HL-60 (cell line): ENCODE data around the gene DDR2.

Source experiments
- DNase-seq, 2 experiments: peaks; one replicate each; pipeline ENCODE4 v3.0.0-alpha.2; 2010 to 2020; ENCODE audit warnings: low read depth in 1 of 2, low spot score in 1 of 2
- H3K27ac ChIP-seq: fragments of 250-450 bp; sonication (Bioruptor Pico); replicated peaks from 2 replicates; pipeline ENCODE4 v1.5.1; 2020; ENCODE audit warnings: mild to moderate bottlenecking, moderate library complexity
- H3K27me3 ChIP-seq: fragments of 250-450 bp; sonication (Bioruptor Pico); 2 replicates; pipeline ENCODE4 v1.5.1; 2021; ENCODE audit warnings: mild to moderate bottlenecking, moderate library complexity; ENCODE audit not compliant: insufficient read depth, poor library complexity, severe bottlenecking
- H3K4me3 ChIP-seq: replicated peaks from 2 replicates; pipeline ENCODE4 v1.5.1; 2011; ENCODE audit warnings: mild to moderate bottlenecking, control low read depth, low read length; ENCODE audit not compliant: insufficient read depth
- GABPA ChIP-seq: IDR thresholded peaks from 2 replicates; pipeline ENCODE4 v1.6.1; 2012; ENCODE audit warnings: low read depth
- POLR2AphosphoS5 ChIP-seq: IDR thresholded peaks from 2 replicates; pipeline ENCODE4 v1.6.1; 2012; ENCODE audit warnings: low read depth
- SPI1 ChIP-seq: IDR thresholded peaks from 2 replicates; pipeline ENCODE4 v1.6.1; 2012; ENCODE audit warnings: low read depth, mild to moderate bottlenecking, borderline replicate concordance
- TF ChIP-seq, protein P1 (sequence below): IDR thresholded peaks from 2 replicates; pipeline ENCODE4 v1.6.1; 2012; ENCODE audit warnings: low read depth; ENCODE audit not compliant: insufficient replicate concordance
- TF ChIP-seq, protein P2 (sequence below): IDR thresholded peaks from one replicate; pipeline ENCODE4 v1.5.1; 2011; ENCODE audit warnings: low read length, control low read depth, inconsistent platforms; ENCODE audit not compliant: insufficient read depth

The DDR2 gene

DNA sequence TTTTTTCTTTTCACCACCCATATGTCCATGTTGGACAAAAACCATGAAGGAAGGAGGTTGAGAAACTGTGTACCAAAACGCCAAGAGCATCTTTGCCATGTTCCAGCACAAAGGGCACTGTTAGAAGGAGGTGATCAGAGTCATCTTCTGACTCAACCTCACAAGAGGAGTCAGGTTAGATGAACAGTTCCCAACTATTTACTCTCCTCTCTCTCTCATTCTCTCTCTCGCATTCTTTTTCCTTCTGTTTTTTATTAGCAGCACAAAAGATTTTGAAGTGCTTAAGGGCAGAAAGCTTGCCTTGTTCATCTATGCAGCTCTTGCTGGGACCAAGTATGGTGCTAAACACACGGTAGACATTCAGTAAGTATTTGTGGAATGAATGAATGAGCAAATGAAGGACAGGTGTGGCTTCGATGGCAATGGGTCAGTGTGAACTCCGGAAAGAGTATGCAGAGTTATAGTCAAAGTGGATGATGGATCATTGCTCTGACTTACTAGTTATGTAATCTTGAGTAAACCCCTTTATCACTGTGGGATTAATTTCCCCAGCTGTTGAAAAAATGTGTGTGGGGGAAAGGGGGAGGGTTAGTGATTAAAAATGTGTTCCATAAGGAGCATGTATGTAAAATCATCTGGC, 33.9 kb downstream of the DDR2 start:
- TF ChIP-seq, protein P1, sequence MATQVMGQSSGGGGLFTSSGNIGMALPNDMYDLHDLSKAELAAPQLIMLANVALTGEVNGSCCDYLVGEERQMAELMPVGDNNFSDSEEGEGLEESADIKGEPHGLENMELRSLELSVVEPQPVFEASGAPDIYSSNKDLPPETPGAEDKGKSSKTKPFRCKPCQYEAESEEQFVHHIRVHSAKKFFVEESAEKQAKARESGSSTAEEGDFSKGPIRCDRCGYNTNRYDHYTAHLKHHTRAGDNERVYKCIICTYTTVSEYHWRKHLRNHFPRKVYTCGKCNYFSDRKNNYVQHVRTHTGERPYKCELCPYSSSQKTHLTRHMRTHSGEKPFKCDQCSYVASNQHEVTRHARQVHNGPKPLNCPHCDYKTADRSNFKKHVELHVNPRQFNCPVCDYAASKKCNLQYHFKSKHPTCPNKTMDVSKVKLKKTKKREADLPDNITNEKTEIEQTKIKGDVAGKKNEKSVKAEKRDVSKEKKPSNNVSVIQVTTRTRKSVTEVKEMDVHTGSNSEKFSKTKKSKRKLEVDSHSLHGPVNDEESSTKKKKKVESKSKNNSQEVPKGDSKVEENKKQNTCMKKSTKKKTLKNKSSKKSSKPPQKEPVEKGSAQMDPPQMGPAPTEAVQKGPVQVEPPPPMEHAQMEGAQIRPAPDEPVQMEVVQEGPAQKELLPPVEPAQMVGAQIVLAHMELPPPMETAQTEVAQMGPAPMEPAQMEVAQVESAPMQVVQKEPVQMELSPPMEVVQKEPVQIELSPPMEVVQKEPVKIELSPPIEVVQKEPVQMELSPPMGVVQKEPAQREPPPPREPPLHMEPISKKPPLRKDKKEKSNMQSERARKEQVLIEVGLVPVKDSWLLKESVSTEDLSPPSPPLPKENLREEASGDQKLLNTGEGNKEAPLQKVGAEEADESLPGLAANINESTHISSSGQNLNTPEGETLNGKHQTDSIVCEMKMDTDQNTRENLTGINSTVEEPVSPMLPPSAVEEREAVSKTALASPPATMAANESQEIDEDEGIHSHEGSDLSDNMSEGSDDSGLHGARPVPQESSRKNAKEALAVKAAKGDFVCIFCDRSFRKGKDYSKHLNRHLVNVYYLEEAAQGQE: no peak
- no peak for TF ChIP-seq SPI1
- TF ChIP-seq GABPA: no peak
- TF ChIP-seq, protein P2, sequence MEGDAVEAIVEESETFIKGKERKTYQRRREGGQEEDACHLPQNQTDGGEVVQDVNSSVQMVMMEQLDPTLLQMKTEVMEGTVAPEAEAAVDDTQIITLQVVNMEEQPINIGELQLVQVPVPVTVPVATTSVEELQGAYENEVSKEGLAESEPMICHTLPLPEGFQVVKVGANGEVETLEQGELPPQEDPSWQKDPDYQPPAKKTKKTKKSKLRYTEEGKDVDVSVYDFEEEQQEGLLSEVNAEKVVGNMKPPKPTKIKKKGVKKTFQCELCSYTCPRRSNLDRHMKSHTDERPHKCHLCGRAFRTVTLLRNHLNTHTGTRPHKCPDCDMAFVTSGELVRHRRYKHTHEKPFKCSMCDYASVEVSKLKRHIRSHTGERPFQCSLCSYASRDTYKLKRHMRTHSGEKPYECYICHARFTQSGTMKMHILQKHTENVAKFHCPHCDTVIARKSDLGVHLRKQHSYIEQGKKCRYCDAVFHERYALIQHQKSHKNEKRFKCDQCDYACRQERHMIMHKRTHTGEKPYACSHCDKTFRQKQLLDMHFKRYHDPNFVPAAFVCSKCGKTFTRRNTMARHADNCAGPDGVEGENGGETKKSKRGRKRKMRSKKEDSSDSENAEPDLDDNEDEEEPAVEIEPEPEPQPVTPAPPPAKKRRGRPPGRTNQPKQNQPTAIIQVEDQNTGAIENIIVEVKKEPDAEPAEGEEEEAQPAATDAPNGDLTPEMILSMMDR: no peak
- TF ChIP-seq POLR2AphosphoS5: no peak
- H3K4me3 ChIP-seq: no peak overlapping the region
- H3K27me3 ChIP-seq: peaks cover 4% of the 10 kb centered on the region
- H3K27ac ChIP-seq: no peak overlapping the region
- no peak for DNase-seq

GRCh38 chr1:162667381-162668080, 35.3 kb downstream of the DDR2 start:
- Histone ChIP-seq H3K27ac (no peak overlapping the region), H3K4me3 (no peak overlapping the region), H3K27me3 (peaks cover 4% of the 10 kb centered on the region)
- TF ChIP-seq SPI1 (no peak), GABPA (no peak), POLR2AphosphoS5 (no peak)
- TF ChIP-seq, protein P2: no peak
- TF ChIP-seq, protein P1: no peak
- no peak for DNase-seq

- no peak for DNase-seq
- no peak overlapping the region for H3K27ac ChIP-seq
- TF ChIP-seq GABPA: no peak
- TF ChIP-seq, protein P2: no peak
- TF ChIP-seq, protein P1: no peak
- no peak for TF ChIP-seq POLR2AphosphoS5
- no peak for TF ChIP-seq SPI1
- H3K4me3 ChIP-seq: no peak overlapping the region
- peaks cover 3% of the 10 kb centered on the region for H3K27me3 ChIP-seq
Observed at GRCh38 chr1:162670928-162671663, 38.8 kb downstream of the DDR2 start.
